H9 (cell line): ENCODE measurements around the gene DPAGT1. TPM values are rescaled to one million over a fixed set of nuclear protein-coding genes. Genes with fewer than 3 reads are reported as not detected.

Experiments
- DNase-seq: peaks from one replicate; pipeline ENCODE4 v3.0.0-alpha.2; 2017
- H2AFZ ChIP-seq: one replicate; pipeline ENCODE4 v1.6.1; 2013; ENCODE audit warnings: mild to moderate bottlenecking, low read length, control low read depth, moderate library complexity
- H2AK5ac ChIP-seq: 2 replicates; pipeline ENCODE4 v1.6.1; 2013; ENCODE audit warnings: low read length, control low read depth, mixed read lengths; ENCODE audit not compliant: insufficient read length
- H2BK120ac ChIP-seq: one replicate; pipeline ENCODE4 v1.6.1; 2013; ENCODE audit warnings: low read depth, mild to moderate bottlenecking, low read length, control low read depth, inconsistent platforms; ENCODE audit not compliant: poor library complexity, severe bottlenecking
- H2BK12ac ChIP-seq: 2 replicates; pipeline ENCODE4 v1.6.1; 2013; ENCODE audit warnings: low read length, control low read depth, mixed read lengths, low read depth; ENCODE audit not compliant: insufficient read length
- H2BK15ac ChIP-seq: 2 replicates; pipeline ENCODE4 v1.6.1; 2013; ENCODE audit warnings: low read depth, low read length, control low read depth
- H2BK20ac ChIP-seq: one replicate; pipeline ENCODE4 v1.6.1; 2013; ENCODE audit warnings: low read depth, mild to moderate bottlenecking, low read length, control low read depth, inconsistent platforms; ENCODE audit not compliant: poor library complexity, severe bottlenecking
- H2BK5ac ChIP-seq: 2 replicates; pipeline ENCODE4 v1.6.1; 2013; ENCODE audit warnings: low read length, control low read depth, mixed read lengths; ENCODE audit not compliant: insufficient read length
- H3K14ac ChIP-seq: 2 replicates; pipeline ENCODE4 v1.6.1; 2013; ENCODE audit warnings: low read length, control low read depth; ENCODE audit not compliant: insufficient read depth
- H3K18ac ChIP-seq: 2 replicates; pipeline ENCODE4 v1.6.1; 2013; ENCODE audit warnings: low read depth, mild to moderate bottlenecking, mixed read lengths, low read length, control low read depth; ENCODE audit not compliant: insufficient read length
- H3K23ac ChIP-seq: 2 replicates; pipeline ENCODE4 v1.6.1; 2013; ENCODE audit warnings: low read length, control low read depth, mixed read lengths, low read depth; ENCODE audit not compliant: insufficient read length
- H3K23me2 ChIP-seq: 2 replicates; pipeline ENCODE4 v1.6.1; 2013; ENCODE audit warnings: low read depth, mild to moderate bottlenecking, mixed read lengths, low read length, control low read depth; ENCODE audit not compliant: insufficient read length, poor library complexity, severe bottlenecking
- H3K27ac ChIP-seq: 2 replicates; pipeline ENCODE4 v1.5.1; 2013; ENCODE audit warnings: low read length, control low read depth, mixed read lengths, low read depth; ENCODE audit not compliant: insufficient read length
- H3K27me3 ChIP-seq: 2 replicates; pipeline ENCODE4 v1.6.1; 2013; ENCODE audit warnings: low read length, control low read depth, inconsistent platforms; ENCODE audit not compliant: insufficient read depth
- H3K4ac ChIP-seq: 2 replicates; pipeline ENCODE4 v1.6.1; 2013; ENCODE audit warnings: low read depth, mild to moderate bottlenecking, control low read depth, inconsistent platforms, low read length, moderate library complexity
- H3K4me1 ChIP-seq: 2 replicates; pipeline ENCODE4 v1.6.1; 2013; ENCODE audit warnings: low read length, control low read depth, inconsistent platforms; ENCODE audit not compliant: insufficient read depth
- H3K4me2 ChIP-seq: 2 replicates; pipeline ENCODE4 v1.6.1; 2013; ENCODE audit warnings: low read length, control low read depth, mixed read lengths; ENCODE audit not compliant: insufficient read length, insufficient read depth
- H3K56ac ChIP-seq: 2 replicates; pipeline ENCODE4 v1.6.1; 2013; ENCODE audit warnings: low read depth, mild to moderate bottlenecking, mixed read lengths, low read length, control low read depth; ENCODE audit not compliant: insufficient read length
- H3K79me1 ChIP-seq: 2 replicates; pipeline ENCODE4 v1.6.1; 2013; ENCODE audit warnings: low read depth, mild to moderate bottlenecking, moderate library complexity, low read length, control low read depth, inconsistent platforms; ENCODE audit not compliant: insufficient read depth, poor library complexity, severe bottlenecking
- H3K79me2 ChIP-seq: 2 replicates; pipeline ENCODE4 v1.6.1; 2013; ENCODE audit warnings: low read length, control low read depth, inconsistent platforms; ENCODE audit not compliant: insufficient read depth
- H3K9ac ChIP-seq: 2 replicates; pipeline ENCODE4 v1.6.1; 2013; ENCODE audit warnings: low read length, control low read depth, mixed read lengths; ENCODE audit not compliant: insufficient read length; ENCODE audit errors: extremely low read depth
- H3K9me3 ChIP-seq: one replicate; pipeline ENCODE4 v1.6.1; 2013; ENCODE audit warnings: low read depth, low read length, inconsistent platforms; ENCODE audit not compliant: control insufficient read depth
- H3T11ph ChIP-seq: one replicate; pipeline ENCODE4 v1.6.1; 2013; ENCODE audit warnings: mild to moderate bottlenecking, low read length, control low read depth, inconsistent platforms
- H4K20me1 ChIP-seq: one replicate; pipeline ENCODE4 v1.6.1; 2013; ENCODE audit not compliant: control insufficient read depth, insufficient read length, insufficient read depth
- H4K5ac ChIP-seq: 2 replicates; pipeline ENCODE4 v1.6.1; 2013; ENCODE audit warnings: low read depth, mild to moderate bottlenecking, mixed read lengths, low read length, control low read depth; ENCODE audit not compliant: insufficient read length
- H4K8ac ChIP-seq: replicated peaks from 2 replicates; pipeline ENCODE4 v1.6.1; 2013; ENCODE audit warnings: low read length, control low read depth, mixed read lengths, low read depth; ENCODE audit not compliant: insufficient read length
- H4K91ac ChIP-seq: 2 replicates; pipeline ENCODE4 v1.6.1; 2013; ENCODE audit warnings: low read depth, mild to moderate bottlenecking, moderate library complexity, mixed read lengths, low read length, control low read depth; ENCODE audit not compliant: insufficient read length
- H3K27ac Mint-ChIP-seq, 3 experiments: 2 replicates in 2 of 3; 3 replicates in 1 of 3; pipeline ENCODE4 v1.8.0; 2020 to 2021; ENCODE audit warnings: mixed read lengths in 3 of 3, mild to moderate bottlenecking in 1 of 3, moderate library complexity in 1 of 3
- H3K27me3 Mint-ChIP-seq: 2 replicates; pipeline ENCODE4 v1.8.0; 2021; ENCODE audit warnings: low read depth, mild to moderate bottlenecking, moderate library complexity, mixed read lengths
- H3K36me3 Mint-ChIP-seq, 3 experiments: 2 replicates in 2 of 3; 3 replicates in 1 of 3; pipeline ENCODE4 v1.8.0; 2020 to 2021; ENCODE audit warnings: low read depth in 3 of 3, mixed read lengths in 3 of 3; ENCODE audit not compliant: insufficient read depth in 1 of 3
- H3K4me1 Mint-ChIP-seq, 2 experiments: 2 replicates each; pipeline ENCODE4 v1.8.0; 2020; ENCODE audit warnings: mixed read lengths in 2 of 2
- H3K4me3 Mint-ChIP-seq, 2 experiments: 2 replicates in 1 of 2; 3 replicates in 1 of 2; pipeline ENCODE4 v1.8.0; 2020 to 2021; ENCODE audit warnings: mild to moderate bottlenecking in 2 of 2, mixed read lengths in 2 of 2, moderate library complexity in 1 of 2
- H3K9me3 Mint-ChIP-seq, 2 experiments: 2 replicates in 1 of 2; 3 replicates in 1 of 2; pipeline ENCODE4 v1.8.0; 2020; ENCODE audit warnings: mild to moderate bottlenecking in 2 of 2, mixed read lengths in 2 of 2, moderate library complexity in 1 of 2
- WGBS: extraction: QIAGEN DNeasy Blood & Tissue Kit; methylation state at CpG from one replicate; pipeline ENCODE4 v1.1.7; 2013; ENCODE audit warnings: missing lambda C conversion rate, low lambda C conversion rate, mixed read lengths; ENCODE audit not compliant: insufficient read length; ENCODE audit errors: extremely low coverage; 5-methylcytosine and 5-hydroxymethylcytosine counted together
- total RNA-seq: library from RNA; stranded (reverse); gene quantifications from 2 replicates; pipeline ENCODE4 v1.2.1, GENCODE V29; 2021
- TF ChIP-seq, protein P1 (sequence below): fragments of 200-600 bp; sonication (generic); conservative IDR thresholded peaks from 3 replicates; pipeline ENCODE4 v1.8.0; 2021; ENCODE audit warnings: antibody characterized with exemption, mild to moderate bottlenecking

DPAGT1 gene
- total RNA-seq, 1 experiment from 2014 or later = 43.6 TPM

DNA sequence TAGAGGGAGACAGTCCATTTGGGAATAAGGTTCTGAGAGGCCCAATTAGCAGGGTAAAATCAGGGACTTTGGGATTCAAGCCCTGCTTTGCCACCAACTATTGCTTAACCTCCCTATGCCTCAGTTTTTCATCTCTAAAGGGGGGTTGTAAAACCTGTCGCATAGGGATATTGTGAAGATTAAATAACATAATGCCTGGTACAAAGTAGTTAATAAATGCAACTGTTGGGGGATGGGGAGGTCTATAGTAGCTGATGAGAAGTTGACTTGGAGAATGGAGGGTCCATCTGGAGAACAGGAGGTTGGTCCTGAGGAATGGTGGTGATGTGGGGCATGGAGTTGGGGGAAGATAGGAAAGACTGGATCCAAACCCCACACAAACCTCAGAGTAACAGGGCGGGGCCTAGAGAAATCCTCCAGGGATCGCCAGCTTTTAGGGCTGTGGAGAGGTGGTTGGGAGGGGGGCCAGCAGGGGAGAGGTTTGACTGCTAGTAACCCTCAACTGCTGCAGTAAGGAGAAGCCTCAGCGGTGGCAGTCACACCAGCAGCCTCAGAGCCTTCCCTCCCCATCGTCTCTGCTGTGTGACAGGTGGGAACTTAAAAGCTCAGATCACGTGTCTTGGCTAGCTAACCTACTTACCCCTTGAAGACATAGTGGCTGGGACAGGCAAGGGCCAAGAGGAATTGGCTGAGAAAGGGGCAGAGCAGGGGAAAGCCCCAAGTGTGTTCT, 46.1 kb upstream of the DPAGT1 start:
- no peak overlapping the region for H2BK5ac ChIP-seq
- no peak overlapping the region for H3K14ac ChIP-seq
- no peak overlapping the region for H3K9ac ChIP-seq
- H4K5ac ChIP-seq = no peak overlapping the region
- H2BK12ac ChIP-seq = no peak overlapping the region
- WGBS = no CpG with 5 or more reads among the region's 6 CpGs
- peaks cover 16% of the 10 kb centered on the region for H3K23me2 ChIP-seq
- H3K27me3 Mint-ChIP-seq = peaks cover 71% of the 10 kb centered on the region
- H4K91ac ChIP-seq = no peak overlapping the region
- no peaks in the 10 kb centered on the region; the same call in 1 of the 2 replicates for H3K4me1 ChIP-seq
- no peaks in the 10 kb centered on the region for H3K9me3 Mint-ChIP-seq
- TF ChIP-seq, protein P1, sequence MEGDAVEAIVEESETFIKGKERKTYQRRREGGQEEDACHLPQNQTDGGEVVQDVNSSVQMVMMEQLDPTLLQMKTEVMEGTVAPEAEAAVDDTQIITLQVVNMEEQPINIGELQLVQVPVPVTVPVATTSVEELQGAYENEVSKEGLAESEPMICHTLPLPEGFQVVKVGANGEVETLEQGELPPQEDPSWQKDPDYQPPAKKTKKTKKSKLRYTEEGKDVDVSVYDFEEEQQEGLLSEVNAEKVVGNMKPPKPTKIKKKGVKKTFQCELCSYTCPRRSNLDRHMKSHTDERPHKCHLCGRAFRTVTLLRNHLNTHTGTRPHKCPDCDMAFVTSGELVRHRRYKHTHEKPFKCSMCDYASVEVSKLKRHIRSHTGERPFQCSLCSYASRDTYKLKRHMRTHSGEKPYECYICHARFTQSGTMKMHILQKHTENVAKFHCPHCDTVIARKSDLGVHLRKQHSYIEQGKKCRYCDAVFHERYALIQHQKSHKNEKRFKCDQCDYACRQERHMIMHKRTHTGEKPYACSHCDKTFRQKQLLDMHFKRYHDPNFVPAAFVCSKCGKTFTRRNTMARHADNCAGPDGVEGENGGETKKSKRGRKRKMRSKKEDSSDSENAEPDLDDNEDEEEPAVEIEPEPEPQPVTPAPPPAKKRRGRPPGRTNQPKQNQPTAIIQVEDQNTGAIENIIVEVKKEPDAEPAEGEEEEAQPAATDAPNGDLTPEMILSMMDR = no peak
- no peak overlapping the region for H3T11ph ChIP-seq
- H4K20me1 ChIP-seq = no peaks in the 10 kb centered on the region
- no peaks in the 10 kb centered on the region for H3K79me1 ChIP-seq
- no peak overlapping the region for H3K23ac ChIP-seq
- DNase-seq = peak; percentile 59
- no peak overlapping the region for H4K8ac ChIP-seq
- H2BK15ac ChIP-seq = no peak overlapping the region
- H3K4me1 Mint-ChIP-seq = peaks cover 19 to 32% of the 10 kb centered on the region in 2 experiments
- no peak overlapping the region for H2BK120ac ChIP-seq
- H3K36me3 Mint-ChIP-seq = no peaks in the 10 kb centered on the region; a peak in 2 of 7 replicates
- peaks cover 20% of the 10 kb centered on the region for H3K27me3 ChIP-seq
- H3K56ac ChIP-seq = no peak overlapping the region
- no peak overlapping the region for H2AK5ac ChIP-seq
- H2BK20ac ChIP-seq = no peak overlapping the region
- no peak overlapping the region for H2AFZ ChIP-seq
- H3K79me2 ChIP-seq = no peaks in the 10 kb centered on the region
- H3K27ac ChIP-seq = no peak overlapping the region
- H3K9me3 ChIP-seq = no peaks in the 10 kb centered on the region
- peak overlapping the region; percentile 68 to 88 for H3K4me3 Mint-ChIP-seq
- peak overlapping the region; percentile 83 for H3K4me2 ChIP-seq
- no peak overlapping the region for H3K27ac Mint-ChIP-seq
- no peak overlapping the region for H3K4ac ChIP-seq
- H3K18ac ChIP-seq = no peak overlapping the region
